Small intestine (tissue), 16 donors: ENCODE data around the gene BIK. TPM values are rescaled to one million over a fixed set of nuclear protein-coding genes. Genes with fewer than 3 reads are reported as not detected.
A peak's percentile ranks its signal among the peaks of the same experiment; 100 is the strongest.

Experiments used
- DNase-seq, 2 donors: peaks; one replicate each; pipeline versions ENCODE4 v3.0.0 to v3.0.0-alpha.2; 2013
- FAIRE-seq: peaks from 2 replicates; lab custom pipeline; 2012; peaks lifted over from hg19 to GRCh38; lab: Jason Lieb, UNC
- H3K27ac ChIP-seq, 3 donors: one replicate each; pipeline ENCODE4 v1.5.1; 2013; ENCODE audit warnings: low read length in 2 of 3, mild to moderate bottlenecking in 2 of 3, control low read depth in 1 of 3, inconsistent platforms in 1 of 3, low read depth in 1 of 3, moderate library complexity in 1 of 3
- H3K27me3 ChIP-seq, 3 donors: one replicate each; pipeline ENCODE4 v1.6.1; 2013; ENCODE audit warnings: low read length in 3 of 3, inconsistent platforms in 1 of 3; ENCODE audit not compliant: control insufficient read depth in 3 of 3, insufficient read depth in 3 of 3
- H3K36me3 ChIP-seq, 3 donors: one replicate each; pipeline ENCODE4 v1.6.1; 2013; ENCODE audit warnings: low read length in 3 of 3, inconsistent platforms in 1 of 3, low read depth in 1 of 3, mild to moderate bottlenecking in 1 of 3, moderate library complexity in 1 of 3; ENCODE audit not compliant: control insufficient read depth in 3 of 3, insufficient read depth in 2 of 3
- H3K4me1 ChIP-seq, 3 donors: one replicate each; pipeline ENCODE4 v1.6.1; 2013; ENCODE audit warnings: low read length in 2 of 3, inconsistent platforms in 1 of 3, low read depth in 1 of 3, mild to moderate bottlenecking in 1 of 3, moderate library complexity in 1 of 3; ENCODE audit not compliant: control insufficient read depth in 3 of 3, insufficient read depth in 2 of 3
- H3K4me3 ChIP-seq, 3 donors: one replicate each; pipeline ENCODE4 v1.5.1; 2013; ENCODE audit warnings: low read length in 3 of 3, control low read depth in 1 of 3, inconsistent platforms in 1 of 3, low read depth in 1 of 3, mild to moderate bottlenecking in 1 of 3, moderate library complexity in 1 of 3
- H3K9me3 ChIP-seq, 2 donors: one replicate each; pipeline ENCODE4 v1.6.1; 2013; ENCODE audit warnings: low read depth in 1 of 2, low read length in 1 of 2; ENCODE audit not compliant: control insufficient read depth in 2 of 2, insufficient read depth in 1 of 2
- WGBS, 3 donors: extraction: QIAGEN DNeasy Blood & Tissue Kit; methylation state at CpG; one replicate each; pipeline ENCODE4 v1.1.7; 2013; 5-methylcytosine and 5-hydroxymethylcytosine counted together
- long read RNA-seq, 10 donors: transcript quantifications; one replicate each; lab custom pipeline, GENCODE V29; 2026
- polyA plus RNA-seq, 4 donors: library from polyadenylated mRNA; stranded (reverse) in 3 of 4; unstranded in 1 of 4; fragments of 200-250 nt in 3 of 4; fragments of 120-200 nt in 1 of 4; gene quantifications; one replicate each; pipeline versions ENCODE4 v1.2.1 to v1.2.3, GENCODE V29; 2013
- donor health status: healthy with polysubstance abuse.
- donor health status: control.
- donor health status: control.
- donor health status: Bipolar disorder and iron deficiency.
- donor health status: healthy.

BIK gene, protein sequence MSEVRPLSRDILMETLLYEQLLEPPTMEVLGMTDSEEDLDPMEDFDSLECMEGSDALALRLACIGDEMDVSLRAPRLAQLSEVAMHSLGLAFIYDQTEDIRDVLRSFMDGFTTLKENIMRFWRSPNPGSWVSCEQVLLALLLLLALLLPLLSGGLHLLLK
- 10 to 100 TPM in 3 of 4 donors, 1 to 10 TPM in 1; 1.7 to 26.2 (median 18.7) TPM for polyA plus RNA-seq
- long read RNA-seq, donor 1, result 0 reads
- long read RNA-seq, donor 2, result 0 reads
- long read RNA-seq, donor 3, result 0 reads
- long read RNA-seq, donor 4, result 0 reads
- long read RNA-seq, donor 5, result 0 reads
- long read RNA-seq, donor 6, partial matches to known transcripts, result 0 of 1 reads
- long read RNA-seq, donor 6, other reads (novel, unspliced or antisense), result 0 of 1 reads
- long read RNA-seq, donor 7, partial matches to known transcripts, result 35 of 68 reads
- long read RNA-seq, donor 7, other reads (novel, unspliced or antisense), result 32 of 68 reads
- long read RNA-seq, donor 8, result 0 reads
- long read RNA-seq, donor 9, result 0 reads
- long read RNA-seq, donor 10, partial matches to known transcripts, result 0 of 2 reads
- long read RNA-seq, donor 10, other reads (novel, unspliced or antisense), result 0 of 2 reads

DNA sequence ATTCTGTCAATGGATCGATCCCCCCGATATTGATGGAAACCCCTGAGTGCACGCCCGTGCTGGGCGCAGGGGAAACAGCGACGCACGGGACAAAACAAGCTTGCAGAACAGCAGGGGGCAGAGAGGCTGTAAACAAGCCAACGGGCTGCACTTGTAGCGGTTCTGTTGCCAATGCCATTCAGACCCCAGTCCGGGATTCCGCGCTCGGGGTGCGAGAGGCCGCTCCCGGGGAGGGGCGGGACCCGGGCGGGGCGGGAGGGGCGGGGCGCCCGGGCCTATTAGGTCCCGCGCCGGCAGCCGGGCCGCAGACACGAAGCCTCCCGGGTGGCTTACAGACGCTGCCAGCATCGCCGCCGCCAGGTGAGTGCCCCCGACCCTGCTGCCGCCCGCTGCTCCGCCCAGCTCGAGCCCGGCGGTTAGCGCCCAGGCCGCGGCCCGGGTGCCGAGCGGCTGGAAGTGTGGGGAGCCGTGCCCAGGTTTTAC lies at the start of gene BIK:
BIK (plus strand) TSS at position 307 of the 483 bp plus-strand sequence. CDS start 13,273 bp downstream, outside the sequence.
- Histone ChIP-seq H3K36me3 (no peaks in the 10 kb centered on the region), H3K4me1 (peaks cover 0 to 12% (median 0%) of the 10 kb centered on the region in 3 donors), H3K27me3 (peaks cover 0 to 67% (median 0%) of the 10 kb centered on the region in 3 donors), H3K9me3 (no peaks in the 10 kb centered on the region), H3K4me3 (peak within 1 kb of the TSS; percentile 27 to 74 (median 73)), H3K27ac (peak within 1 kb of the TSS in 2 of 3 donors; percentile 27 to 34)
- FAIRE-seq (no peak), DNase-seq (peak; percentile 41 to 67)
- 0 to 1% (median 0%) methylated on average over 30 to 49 of the region's 49 CpGs for WGBS, 3 donors

DNA sequence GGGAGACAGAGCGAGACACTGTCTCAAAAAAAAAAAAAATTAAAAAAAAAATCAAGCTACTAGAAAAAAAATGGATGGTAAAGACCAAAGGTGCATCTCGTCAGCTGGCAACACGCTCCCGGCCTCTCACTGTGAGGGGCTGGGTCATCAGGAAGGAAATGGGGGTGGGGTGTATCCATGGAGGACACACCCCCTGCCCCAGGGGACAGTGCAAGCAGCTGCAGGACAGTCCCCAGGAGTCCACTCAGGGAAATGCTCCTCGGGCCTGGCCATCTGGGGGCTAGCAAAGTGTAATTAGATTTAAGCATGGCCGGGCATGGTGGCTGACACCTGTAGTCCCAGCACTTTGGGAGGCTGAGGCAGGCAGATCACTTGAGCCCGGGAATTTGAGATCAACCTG lies 44.4 kb upstream of the BIK start:
- Histone ChIP-seq H3K4me3 (no peak overlapping the region), H3K27me3 (no peaks in the 10 kb centered on the region), H3K27ac (no peak overlapping the region), H3K36me3 (peaks cover 0 to 28% (median 0%) of the 10 kb centered on the region in 3 donors), H3K4me1 (no peaks in the 10 kb centered on the region), H3K9me3 (no peaks in the 10 kb centered on the region)
- DNase-seq, result no peak
- 85 to 97% (median 89%) methylated on average over 7 of the region's 7 CpGs for WGBS, 3 donors
- FAIRE-seq, result no peak

DNA sequence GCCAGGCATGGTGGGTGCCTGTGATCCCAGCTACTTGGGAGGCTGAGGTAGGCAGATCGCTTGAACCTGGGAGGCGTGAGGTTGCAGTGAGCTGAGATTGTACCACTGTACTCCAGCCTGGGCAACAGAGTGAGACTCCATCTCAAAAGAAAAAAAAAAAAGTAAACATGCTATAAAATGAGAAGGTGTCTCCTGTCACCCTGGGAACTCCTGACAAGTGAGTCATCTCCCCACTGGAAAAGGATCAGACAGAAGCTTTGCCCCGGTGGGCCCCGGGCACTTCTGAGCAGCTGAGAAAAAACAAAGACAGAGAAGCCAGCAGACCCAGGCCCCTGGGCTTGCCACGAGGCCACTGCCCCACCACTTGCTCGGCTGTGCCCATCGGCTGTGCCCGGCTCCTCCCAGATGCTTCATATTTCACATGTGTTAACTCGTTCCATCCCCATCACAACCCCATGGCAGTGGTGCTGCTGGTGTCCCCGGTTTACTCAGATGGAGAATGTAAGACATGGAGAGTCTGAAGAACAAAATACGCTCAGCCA lies 43.6 kb upstream of the BIK start:
- Histone ChIP-seq H3K4me3 (no peak overlapping the region), H3K9me3 (no peaks in the 10 kb centered on the region), H3K4me1 (no peaks in the 10 kb centered on the region), H3K27me3 (no peaks in the 10 kb centered on the region), H3K36me3 (peaks cover 0 to 30% (median 0%) of the 10 kb centered on the region in 3 donors), H3K27ac (no peak overlapping the region)
- FAIRE-seq (no peak), DNase-seq (no peak)
- 79 to 88% (median 82%) methylated on average over 10 to 11 of the region's 11 CpGs for WGBS, 3 donors

DNA sequence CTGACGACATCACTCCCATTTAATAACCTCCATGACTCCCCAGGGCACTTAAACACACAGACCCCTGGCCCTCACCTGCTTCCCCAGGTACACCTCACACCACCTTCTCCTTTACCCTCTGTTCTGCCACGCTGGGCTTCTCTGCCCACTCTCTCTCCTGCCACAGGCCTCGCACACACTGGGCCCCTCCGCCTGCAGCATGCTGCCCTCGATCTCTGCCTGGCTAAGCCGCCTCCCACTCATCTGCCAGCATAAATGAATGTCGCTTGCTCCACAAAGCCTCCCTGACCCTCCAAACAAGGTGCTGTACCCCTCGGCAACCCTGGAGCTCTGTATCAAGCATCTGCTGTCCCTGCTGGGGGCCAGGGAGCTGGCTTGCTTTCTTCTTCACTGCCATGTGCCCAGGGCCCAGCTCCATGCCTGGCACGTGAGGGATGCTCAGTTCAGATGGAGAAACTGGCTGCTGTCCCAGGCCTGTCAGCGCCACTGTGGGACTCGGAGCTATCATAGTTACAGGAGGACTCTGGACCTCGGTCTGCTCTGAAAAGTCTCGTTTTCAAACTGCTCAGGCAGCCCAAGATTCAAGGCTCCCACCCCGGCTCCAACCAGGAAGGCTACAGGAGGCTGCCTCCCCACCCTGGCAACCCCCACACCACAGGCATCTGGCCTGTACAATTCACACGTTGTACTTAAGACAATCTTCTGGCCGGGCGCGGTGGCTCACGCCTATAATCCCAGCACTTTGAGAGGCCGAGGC lies 33.3 kb upstream of the BIK start:
- Histone ChIP-seq H3K4me1 (peaks cover 0 to 14% (median 0%) of the 10 kb centered on the region in 3 donors), H3K9me3 (no peaks in the 10 kb centered on the region), H3K4me3 (no peak overlapping the region), H3K27me3 (no peaks in the 10 kb centered on the region), H3K36me3 (peaks cover 0 to 7% (median 0%) of the 10 kb centered on the region in 3 donors), H3K27ac (no peak overlapping the region)
- FAIRE-seq (no peak), DNase-seq (peak; percentile 47 to 63)
- WGBS, 3 donors, result 40 to 63% (median 48%) methylated on average over 20 of the region's 20 CpGs

DNA sequence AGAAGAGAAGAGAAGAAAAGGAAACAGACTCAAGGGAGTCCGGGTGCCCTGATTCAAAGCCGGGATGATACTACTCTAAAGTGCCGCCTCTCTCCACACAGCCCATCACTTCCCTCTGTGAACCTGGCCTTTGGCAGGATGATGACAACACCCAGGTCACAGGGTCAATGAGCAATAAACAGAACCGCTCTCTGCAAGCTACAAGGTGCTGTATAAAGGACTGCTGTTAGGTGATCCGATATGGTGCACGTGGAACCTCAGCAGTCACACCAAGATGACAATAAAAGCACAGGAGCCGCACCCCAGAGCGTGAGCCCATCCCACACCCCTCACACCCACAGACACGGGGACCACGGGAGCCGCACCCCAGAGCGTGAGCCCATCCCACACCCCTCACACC lies 32.0 kb upstream of the BIK start:
- peak; percentile 89 to 92 for DNase-seq
- Histone ChIP-seq H3K27me3 (no peaks in the 10 kb centered on the region), H3K4me1 (peaks cover 0 to 14% (median 0%) of the 10 kb centered on the region in 3 donors), H3K4me3 (no peak overlapping the region), H3K36me3 (peaks cover 0 to 7% (median 0%) of the 10 kb centered on the region in 3 donors), H3K9me3 (no peaks in the 10 kb centered on the region), H3K27ac (no peak overlapping the region)
- WGBS, 3 donors, result 19 to 62% (median 46%) methylated on average over 8 to 12 of the region's 12 CpGs
- no peak for FAIRE-seq

DNA sequence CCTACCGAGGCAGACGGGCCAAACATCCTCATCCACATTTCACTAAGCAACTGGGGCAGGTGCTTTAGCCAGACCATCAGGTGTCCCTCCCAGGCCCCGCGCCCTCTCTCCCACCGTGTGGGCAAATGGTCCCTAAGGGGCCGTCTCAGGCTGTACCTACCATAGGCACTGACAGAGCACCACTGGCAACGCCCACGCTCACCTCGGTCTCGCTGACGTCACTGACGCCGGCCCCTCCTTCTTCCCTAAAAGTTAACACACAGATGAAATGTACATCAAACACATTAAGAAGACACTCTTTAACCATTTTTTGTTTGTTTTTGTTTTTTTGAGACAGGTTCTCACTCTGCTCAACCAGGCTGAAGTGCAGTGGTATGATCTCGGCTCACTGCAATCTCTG lies 30.8 kb upstream of the BIK start:
- Histone ChIP-seq H3K4me1 (peaks cover 0 to 14% (median 0%) of the 10 kb centered on the region in 3 donors), H3K27ac (no peak overlapping the region), H3K27me3 (no peaks in the 10 kb centered on the region), H3K9me3 (no peaks in the 10 kb centered on the region), H3K36me3 (peaks cover 0 to 7% (median 0%) of the 10 kb centered on the region in 3 donors), H3K4me3 (no peak overlapping the region)
- no peak for FAIRE-seq
- WGBS, 3 donors, result 91 to 94% (median 92%) methylated on average over 14 of the region's 14 CpGs
- no peak for DNase-seq

DNA sequence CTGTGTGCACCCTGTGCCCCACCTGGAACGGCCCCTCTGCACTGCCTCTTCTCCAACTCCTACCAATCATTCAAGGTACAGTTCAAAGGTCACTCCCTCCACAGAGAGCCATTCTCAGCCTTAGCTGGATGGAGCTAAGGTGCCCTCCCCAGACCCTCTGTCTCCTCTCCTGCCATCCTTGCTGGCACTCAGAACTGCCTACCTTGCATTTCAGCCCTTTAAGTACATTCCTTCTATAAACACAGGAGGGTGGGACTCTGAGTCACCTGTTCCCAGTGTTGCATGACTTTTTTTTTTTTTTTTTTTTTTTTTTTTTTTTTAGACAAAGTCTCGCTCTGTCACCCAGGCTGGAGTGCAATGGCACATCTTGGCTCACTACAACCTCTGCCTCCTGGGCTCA lies 29.9 kb upstream of the BIK start:
- Histone ChIP-seq H3K27me3 (no peaks in the 10 kb centered on the region), H3K36me3 (peaks cover 0 to 5% (median 0%) of the 10 kb centered on the region in 3 donors), H3K4me1 (peaks cover 0 to 14% (median 0%) of the 10 kb centered on the region in 3 donors), H3K4me3 (no peak overlapping the region), H3K27ac (no peak overlapping the region), H3K9me3 (no peaks in the 10 kb centered on the region)
- FAIRE-seq (no peak), DNase-seq (peak; percentile 72 to 76)
- WGBS, 3 donors, result 10 to 66% (median 49%) methylated on average over 2 of the region's 2 CpGs

DNA sequence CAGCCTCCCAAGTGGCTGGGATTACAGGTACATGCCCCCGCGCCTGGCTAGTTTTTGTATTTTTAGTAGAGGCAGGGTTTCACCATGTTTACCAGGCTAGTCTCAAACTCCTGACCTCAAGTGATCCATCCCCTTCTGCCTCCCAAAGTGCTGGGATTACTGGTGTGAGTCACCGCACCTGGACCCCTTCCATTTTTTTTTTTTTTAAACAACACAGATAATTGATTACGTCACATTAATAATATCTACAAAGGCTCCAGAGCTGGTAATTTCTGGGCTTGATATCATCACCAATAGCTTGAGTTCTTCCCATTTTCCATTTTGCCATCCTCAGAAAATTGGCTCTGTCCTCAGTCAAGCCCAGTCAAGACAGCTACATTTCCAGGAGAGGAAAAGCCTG lies 28.6 kb upstream of the BIK start:
- no peak for DNase-seq
- no peaks in the 10 kb centered on the region for H3K27me3 ChIP-seq
- H3K9me3 ChIP-seq, result no peaks in the 10 kb centered on the region
- H3K36me3 ChIP-seq, result peaks cover 0 to 7% (median 0%) of the 10 kb centered on the region in 3 donors
- FAIRE-seq, result no peak
- no peak overlapping the region for H3K27ac ChIP-seq
- H3K4me1 ChIP-seq, result peaks cover 0 to 14% (median 0%) of the 10 kb centered on the region in 3 donors
- WGBS, 3 donors, result 77 to 91% (median 79%) methylated on average over 4 of the region's 4 CpGs
- no peak overlapping the region for H3K4me3 ChIP-seq
